CD4-positive, alpha-beta T cell treated with Interleukin-6 at 100 ng/mL for 8 hours (primary cell): ENCODE results near the gene KPNA2.
A peak's percentile ranks its signal among the peaks of the same experiment; 100 is the strongest.
"Not testable (repeated sequence)": the region's sequence is repeated elsewhere in the genome, so short reads cannot be mapped to it uniquely, and the experiment has no call there.

Experiments
- DNase-seq: peaks from one replicate; pipeline ENCODE4 v3.0.0-alpha.2; 2020; ENCODE audit warnings: mixed read lengths, low spot score

KPNA2 gene

GRCh38 chr17:68020409-68020756 is 15.2 kb upstream of the KPNA2 start:
- no peak for DNase-seq

GRCh38 chr17:68020791-68021190 is 14.7 kb upstream of the KPNA2 start:
- not testable (repeated sequence) for DNase-seq

DNA sequence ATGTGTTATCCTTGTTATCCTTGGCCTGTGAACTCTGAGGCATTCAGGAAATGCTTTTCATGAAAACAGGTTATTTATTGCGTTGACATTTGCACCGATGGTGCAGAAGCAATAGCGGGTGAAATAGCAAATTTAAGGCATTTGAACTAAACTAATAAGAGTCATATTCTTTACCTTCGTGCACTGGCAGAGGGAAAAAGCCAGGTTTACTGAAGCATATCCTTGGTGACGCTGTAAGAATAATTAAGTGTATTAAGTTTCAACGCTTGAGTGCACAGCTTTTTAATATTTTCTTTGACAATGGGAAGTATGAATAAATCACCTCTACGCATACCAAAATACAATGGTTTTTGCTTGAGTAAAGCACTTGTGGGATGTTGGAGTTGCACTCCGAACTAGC is 13.6 kb upstream of the KPNA2 start:
- DNase-seq, result no peak

DNA sequence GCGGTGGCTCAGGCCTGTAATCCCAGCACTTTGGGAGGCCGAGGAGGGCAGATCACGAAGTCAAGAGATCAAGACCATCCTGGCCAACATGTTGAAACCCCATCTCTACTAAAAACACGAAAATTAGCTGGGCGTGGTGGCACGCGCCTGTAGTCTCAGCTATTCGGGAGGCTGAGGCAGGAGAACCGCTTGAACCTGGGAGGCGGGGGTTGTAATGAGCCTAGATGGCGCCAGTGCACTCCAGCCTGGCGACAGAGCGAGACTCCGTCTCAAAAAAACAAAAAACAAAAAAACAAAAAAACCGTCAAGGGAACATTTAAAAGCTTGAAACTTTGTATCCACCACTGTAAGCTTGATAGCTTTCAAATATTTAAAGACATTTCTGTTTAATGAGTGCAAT is 13.0 kb upstream of the KPNA2 start:
- DNase-seq, result not testable (repeated sequence)

GRCh38 chr17:68029512-68030215 is 5.9 kb upstream of the KPNA2 start:
- DNase-seq, result no peak

- DNase-seq, result no peak
Observed at GRCh38 chr17:68033636-68034451, 1.7 kb upstream of the KPNA2 start.

GRCh38 chr17:68034452-68034776 is 1.1 kb upstream of the KPNA2 start:
- no peak for DNase-seq

- no peak for DNase-seq
Observed at GRCh38 chr17:68035131-68035522, 408 bp upstream of the KPNA2 start.

- no peak for DNase-seq
Observed at GRCh38 chr17:68036304-68037147, 991 bp downstream of the KPNA2 start.

DNA sequence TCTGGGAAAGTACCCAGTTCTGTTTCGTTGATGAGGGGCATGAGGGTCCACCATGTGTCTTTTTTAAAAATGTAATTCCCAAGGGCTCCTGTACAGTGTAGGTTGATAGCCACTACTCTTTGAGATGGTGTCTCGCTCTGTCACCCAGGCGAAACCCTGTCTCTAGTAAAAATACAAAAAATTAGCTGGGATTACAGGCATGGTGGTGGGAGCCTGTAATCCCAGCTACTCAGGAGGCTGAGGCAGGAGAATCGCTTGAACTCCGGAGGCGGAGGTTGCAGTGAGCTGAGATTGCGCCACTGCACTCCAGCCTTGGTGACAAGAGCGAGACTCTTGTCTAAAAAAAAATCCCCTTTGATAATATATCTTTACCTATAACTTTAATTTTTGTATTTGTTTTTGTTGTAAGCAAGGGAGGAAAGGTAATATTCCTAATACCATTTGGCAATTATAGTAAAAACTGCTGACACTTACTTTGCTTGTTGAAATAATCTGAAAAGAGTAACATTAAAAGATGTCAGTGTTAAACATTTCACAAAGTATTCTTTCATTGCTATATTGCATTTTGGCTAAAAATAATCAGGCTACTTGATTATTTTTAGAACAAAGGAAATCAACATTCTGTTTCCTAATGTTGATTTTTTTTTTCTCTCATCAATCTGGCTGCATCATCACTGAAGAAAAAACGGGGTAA is 11.8 kb downstream of the KPNA2 start:
- no peak for DNase-seq

DNA sequence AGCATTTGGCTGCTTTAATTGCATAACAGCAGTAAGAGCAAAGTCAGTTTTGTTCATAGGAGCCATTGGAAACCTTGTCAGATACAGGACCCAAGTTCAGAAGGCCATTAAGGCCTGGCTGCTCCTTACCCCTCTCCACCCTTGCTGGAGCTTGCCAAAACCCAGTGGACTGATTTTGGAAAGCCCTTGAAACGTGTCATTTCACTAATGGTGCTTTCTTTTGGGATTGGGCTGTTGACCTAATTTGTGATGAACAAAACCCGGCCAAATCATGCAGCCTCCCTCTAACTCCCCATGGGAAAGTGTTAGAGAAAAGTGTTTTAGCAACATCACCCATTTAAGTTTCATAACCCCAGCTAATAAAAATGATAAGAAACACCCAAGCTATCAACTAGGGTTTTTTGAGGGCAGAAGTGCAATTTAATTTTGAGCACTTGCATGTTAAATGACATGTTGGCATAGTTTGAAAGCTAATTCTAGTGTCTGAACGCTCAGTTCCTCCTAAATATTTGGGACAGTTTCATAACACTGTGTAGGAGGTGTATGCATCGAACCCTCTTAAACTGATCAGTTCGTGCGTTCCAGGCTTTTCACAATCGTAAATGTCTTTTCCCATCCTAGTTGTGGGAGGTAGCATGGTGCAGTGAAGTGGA is 12.5 kb downstream of the KPNA2 start:
- DNase-seq, result not testable (repeated sequence)

DNA sequence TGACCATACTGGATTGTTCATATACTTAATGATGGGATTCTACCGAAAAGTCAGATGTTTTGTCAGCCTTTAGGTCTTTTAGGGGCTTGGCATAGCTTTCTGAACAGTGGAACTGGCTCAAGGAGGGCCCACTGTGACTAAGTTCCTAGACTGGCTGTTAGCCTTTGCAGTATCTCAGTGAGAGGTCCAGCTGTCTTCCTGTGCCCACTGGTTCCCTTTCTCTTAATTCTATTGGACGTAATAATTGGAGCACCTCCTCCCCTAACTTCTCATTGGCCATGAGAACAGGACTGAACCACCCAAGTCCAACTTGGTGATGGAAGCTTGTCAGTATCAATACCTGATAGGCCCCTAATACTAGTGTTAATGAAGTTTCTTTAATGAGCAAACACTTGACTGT is 13.5 kb downstream of the KPNA2 start:
- DNase-seq, result no peak

GRCh38 chr17:68049812-68050437 is 14.4 kb downstream of the KPNA2 start:
- DNase-seq, result not testable (repeated sequence)

DNA sequence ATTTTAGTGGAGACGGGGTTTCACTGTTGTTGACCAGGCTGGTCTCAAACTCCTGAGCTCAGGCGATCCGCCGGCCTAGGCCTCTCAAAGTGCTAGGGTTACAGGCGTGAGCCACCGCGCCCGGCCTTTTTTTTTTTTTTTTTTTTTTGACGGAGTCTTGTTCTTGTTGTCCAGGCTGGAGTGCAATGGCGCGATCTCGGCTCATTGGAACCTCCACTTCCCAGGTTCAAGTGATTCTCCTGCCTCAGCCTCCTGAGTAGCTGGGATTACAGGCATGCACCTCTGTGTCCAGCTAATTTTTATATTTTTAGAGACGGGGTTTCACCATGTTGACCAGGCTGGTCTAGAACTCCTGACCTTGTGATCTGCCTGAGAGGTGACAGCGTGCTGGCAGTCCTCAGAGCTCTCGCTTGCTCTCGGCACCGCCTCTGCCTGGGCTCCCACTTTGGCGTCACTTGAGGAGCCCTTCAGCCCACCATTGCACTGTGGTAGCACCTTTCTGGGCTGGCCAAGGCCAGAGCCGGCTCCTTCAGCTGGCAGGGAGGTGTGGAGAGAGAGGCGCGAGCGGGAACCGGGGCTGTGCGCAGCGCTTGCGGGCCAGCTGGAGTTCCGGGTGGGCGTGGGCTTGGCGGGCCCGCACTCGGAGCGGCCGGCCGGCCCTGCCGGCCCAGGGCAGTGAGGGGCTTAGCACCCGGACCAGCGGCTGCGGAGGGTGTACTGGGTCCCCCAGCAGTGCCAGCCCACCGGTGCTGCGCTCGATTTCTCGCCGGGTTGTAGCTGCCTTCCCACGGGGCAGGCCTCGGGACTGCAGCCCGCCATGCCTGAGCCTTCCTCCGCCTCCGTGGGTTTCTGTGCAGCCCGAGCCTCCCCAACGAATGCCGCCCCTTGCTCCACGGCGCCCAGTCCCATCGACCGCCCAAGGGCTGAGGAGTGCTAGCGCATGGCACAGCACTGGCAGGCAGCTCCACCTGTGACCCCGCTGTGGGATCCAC is 16.1 kb downstream of the KPNA2 start:
- not testable (repeated sequence) for DNase-seq

DNA sequence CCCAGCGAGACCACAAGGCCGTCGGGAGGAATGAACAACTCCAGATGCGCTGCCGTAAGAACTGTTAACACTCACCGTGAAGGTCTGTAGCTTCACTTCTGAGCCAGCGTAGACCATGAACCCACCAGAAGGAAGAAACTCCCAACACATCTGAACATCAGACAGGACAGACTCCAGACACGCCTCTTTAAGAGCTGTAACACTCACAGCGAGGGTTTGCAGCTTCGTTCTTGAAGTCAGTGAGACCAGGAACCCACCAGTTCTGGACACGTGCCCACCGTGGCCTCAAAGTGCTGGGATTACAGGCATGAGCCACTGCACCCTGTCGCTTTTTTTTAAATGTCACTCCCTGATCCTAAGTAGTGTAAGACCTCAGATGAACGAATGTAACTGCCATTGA is 17.3 kb downstream of the KPNA2 start:
- DNase-seq, result no peak

- DNase-seq, result no peak
Observed at GRCh38 chr17:68053231-68054013, 17.9 kb downstream of the KPNA2 start.

- no peak for DNase-seq
Observed at GRCh38 chr17:68054296-68054900, 18.9 kb downstream of the KPNA2 start.

- peak; percentile 35 for DNase-seq
Observed at GRCh38 chr17:68057531-68057952, 22.0 kb downstream of the KPNA2 start.

DNA sequence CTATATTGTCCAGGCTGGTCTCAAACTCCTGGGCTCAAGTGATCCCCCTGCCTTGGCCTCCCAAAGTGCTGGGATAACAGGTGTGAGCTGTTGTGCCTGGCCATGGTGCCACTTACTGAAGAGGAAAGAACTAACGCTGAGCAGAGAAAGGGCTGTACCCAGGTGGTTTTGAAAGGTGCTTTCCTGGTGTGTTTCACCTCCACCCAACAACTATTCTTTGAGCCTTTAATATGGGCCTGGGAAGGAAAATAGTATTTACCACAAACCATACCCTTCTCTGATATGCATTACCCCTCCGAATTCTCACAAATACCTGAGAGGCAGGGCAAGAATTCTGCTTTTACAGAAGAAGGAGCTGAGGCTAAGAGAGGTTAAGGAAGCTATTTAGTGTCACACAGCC is 24.8 kb downstream of the KPNA2 start:
- DNase-seq, result peak; percentile 59
